Measurements from ENCODE around the gene ADCY1. TPM values are rescaled to one million over a fixed set of nuclear protein-coding genes. Genes with fewer than 3 reads are reported as not detected.

Gene ADCY1
- total RNA-seq, 1 donor from 2014 or later = 9.8 TPM

DNA sequence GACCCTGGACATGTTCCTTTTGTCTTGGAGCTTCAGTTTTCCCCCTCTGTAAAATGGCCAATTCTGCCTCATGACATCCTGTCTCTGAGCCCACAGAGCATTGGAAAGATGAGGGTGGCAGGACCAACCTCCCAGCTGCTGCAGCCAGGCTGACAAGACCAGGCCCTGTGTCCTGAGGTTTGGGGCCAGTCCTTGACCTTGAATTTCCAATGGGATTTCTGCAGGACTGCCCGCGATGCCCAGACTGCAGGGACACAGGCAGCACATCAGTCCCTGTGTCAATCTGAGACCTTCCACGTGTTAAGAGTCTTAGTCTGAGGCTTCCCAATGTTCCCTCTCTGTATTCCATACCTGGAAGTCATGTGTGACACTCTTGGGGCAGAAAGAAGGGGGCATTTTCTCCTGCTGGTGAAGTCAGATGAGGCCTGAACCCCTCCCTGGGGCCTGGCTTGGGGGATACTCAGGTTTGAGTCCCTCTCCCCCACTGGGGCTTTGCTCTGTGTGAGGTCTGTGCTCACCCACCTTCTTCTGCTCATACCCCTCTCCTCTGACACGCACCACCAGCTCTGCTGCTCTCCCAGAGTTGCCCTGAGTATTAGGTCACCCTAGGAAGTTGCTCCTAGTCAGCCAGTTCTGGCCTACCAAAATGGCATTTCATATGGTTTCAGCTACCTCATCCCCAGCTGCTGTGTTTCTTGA, 79.2 kb downstream of the ADCY1 start:
- DNase-seq = no peak

DNA sequence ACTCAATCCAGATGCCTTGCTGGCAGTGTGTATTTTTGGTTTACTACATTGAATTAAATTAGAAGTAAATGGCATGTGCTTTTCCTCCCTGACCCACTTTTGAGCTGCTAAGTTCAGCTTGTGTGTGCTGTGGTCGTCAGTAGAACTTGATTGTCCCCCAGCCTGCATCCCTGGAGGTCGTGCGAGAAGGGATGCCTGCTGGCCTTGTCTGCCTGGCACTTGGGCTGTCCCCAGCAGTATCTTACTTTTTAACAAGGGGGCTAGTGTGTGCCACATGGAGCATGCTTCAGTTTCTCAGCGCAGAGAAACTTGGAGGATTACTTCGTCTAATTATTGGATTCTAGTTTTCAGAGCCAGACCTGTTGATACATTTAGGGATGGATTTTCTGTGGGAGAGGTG, 80.2 kb downstream of the ADCY1 start:
- DNase-seq = no peak

DNA sequence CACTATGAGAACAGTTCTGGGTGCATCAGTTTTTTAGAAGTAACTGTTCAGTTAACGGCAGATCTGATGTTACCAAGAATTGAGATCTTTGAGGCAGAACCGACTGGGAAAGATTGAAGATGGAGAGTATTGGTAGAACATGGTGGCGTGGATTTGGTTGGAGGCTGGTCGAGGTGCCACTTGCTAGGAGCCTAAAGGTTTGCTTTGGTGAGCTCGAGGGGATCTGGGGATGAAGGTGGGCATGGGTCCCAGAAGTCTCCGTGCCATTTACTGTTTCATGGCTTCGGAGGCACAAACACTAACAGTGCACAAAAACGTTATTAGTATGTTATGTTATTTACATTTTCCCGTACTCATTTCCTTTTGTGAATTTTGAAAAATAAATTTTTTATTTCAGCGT, 81.4 kb downstream of the ADCY1 start:
- no peak for DNase-seq

DNA sequence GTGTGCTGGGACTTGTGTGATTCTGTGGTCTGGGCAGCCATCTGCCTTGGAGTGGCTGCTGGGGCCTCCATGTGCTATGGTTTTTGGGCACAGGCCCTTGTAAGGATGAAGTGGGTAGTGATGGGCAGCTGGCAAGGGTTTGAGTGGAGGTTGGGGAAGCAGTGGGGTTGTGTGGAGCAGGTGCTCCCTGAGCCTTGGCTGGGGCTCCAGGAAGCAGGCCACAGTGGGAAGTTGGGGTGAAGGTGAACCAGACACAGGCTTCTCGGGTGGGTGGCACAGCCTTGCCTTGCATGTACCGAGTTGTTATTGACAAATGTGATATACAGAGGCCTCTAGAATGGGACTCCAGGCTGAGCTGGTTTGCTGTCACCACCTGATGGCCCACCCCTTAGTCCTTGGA, 82.3 kb downstream of the ADCY1 start:
- no peak for DNase-seq

DNA sequence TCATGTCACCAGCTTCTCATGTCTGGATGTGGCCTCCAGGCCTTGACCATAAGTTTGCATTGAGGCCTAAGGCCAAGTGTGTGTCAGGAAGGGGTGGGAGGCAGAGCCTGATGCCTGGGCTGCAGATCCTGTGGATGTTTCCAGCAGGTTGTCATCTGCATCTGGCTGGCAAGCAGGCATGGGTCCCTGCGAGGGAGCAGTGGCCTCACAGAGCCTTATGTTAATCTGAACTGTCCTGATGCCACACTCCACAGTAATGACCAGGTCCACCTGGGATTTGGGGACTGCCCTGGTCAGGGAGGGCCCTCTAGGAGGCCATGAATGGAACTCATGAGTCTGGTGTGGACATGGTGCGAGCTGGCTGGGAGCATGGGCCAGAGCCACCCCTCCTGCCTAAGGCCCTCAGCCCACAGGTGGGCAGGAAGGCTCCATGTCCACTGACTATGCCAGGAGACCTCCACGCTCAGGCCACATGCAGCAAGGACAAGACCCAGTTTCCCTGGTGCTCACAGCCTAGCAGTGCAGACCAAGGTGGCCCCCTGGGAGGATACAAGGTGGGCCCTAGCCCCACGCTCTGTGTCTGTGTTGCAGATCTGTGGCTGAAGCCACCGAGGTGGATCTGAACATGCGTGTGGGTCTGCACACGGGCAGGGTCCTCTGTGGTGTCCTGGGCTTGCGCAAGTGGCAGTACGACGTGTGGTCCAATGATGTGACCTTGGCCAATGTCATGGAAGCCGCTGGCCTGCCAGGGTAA, 83.1 kb downstream of the ADCY1 start:
- DNase-seq = no peak

DNA sequence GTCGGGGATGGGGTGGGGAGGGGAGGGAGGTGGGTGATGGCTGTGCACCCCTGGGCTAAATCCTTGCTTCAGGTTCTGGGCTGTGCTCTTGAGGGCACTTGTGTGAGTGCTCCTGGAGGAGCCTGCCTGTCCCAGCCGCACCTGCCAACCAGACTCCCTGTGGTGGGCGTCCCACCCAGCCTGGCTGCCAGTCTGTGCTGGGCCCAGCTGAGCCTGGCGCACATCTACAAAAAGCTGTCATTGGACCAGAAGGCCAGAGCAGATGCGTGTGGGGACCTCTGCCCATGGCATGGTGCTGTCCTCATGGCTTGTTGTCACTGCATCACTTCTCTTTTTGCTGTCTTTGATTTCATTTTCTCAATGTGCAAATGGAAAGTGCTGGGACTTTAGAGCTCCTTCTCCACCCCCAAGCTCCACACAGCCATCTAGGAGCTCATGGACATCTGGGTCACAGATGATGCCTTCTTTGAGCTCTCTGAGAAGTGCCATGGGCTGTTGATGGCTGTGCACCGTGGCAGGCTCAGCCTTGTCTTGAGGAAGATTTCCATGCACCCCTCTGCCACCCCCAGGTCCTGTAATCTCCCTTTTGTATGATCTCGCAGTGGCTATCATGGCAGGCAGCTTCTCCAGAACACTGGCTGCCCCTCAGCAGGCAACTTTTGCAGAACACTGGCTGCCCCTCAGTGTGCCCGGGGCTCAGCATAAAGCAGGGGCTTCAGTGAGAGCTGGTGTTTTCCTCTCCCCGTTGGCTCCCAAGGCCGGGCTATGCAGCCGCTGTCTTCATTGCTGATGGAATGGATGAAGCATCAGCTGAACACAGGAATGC, 83.9 kb downstream of the ADCY1 start:
- DNase-seq = no peak

DNA sequence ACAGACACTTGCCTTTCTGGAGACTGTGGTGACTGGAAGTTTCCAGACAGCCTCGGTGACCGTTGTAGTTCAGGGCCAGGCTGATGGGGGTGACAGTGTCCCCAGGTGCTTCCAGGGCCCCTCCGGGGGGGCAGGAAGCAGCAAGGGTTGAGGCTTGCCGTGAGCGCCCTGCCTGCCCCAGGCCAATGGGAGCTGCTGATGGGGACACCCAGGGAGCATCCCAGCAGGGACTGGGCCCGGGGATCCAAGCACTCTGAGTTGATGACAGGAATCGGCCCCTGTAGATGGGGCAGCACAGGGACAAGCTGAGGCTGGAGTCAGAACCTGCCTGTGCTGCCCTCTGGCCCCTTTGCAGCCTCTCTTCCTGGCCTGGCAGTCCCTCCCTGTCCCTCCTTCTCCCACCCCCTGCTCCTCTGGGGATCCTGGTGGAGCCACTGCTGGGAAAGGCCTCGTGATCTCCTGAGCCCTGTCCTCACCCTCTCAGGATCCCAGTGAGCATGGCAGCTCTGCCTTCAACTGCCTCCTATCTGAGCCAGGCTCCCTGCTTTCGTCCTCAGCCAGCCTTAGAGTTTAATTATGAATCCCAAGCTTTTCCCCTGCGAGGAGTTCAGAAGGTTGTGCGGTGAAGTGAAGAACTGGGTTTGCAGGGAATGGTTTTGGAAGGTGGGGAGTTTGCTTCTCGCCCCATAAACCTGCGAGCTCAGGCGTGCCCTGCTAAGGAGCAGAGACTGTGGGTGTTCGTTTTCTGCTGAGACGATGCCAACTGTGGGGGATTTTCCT, 84.7 kb downstream of the ADCY1 start:
- DNase-seq = no peak

DNA sequence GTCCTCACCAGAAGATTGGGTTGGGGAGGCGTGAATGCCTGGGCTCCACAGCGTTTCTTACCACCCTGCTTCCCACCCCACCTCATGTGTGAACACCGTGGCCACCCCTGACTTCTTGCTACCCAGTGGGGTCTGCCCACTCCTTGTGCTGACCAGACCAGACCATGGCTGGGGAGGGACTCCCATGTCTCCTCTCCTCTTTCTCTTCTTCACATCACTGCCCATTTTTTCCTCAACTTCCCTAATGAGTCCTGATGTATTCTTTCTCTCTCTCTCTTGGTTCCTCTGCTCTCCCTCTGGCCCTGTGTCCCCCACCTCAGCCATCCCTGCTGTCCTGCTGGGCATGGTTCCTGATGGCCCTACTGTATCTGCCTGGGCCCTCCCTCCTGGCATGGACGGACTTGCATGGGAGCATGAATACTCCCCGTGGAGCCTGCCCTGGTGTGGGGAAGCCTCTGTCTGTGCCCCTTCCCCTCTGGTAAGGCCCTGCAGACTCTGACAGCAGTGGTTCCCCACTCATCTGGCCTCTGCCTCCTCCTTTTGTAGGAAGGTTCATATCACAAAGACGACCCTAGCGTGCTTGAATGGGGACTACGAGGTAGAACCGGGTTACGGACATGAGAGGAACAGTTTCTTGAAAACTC, 85.5 kb downstream of the ADCY1 start:
- DNase-seq = no peak

DNA sequence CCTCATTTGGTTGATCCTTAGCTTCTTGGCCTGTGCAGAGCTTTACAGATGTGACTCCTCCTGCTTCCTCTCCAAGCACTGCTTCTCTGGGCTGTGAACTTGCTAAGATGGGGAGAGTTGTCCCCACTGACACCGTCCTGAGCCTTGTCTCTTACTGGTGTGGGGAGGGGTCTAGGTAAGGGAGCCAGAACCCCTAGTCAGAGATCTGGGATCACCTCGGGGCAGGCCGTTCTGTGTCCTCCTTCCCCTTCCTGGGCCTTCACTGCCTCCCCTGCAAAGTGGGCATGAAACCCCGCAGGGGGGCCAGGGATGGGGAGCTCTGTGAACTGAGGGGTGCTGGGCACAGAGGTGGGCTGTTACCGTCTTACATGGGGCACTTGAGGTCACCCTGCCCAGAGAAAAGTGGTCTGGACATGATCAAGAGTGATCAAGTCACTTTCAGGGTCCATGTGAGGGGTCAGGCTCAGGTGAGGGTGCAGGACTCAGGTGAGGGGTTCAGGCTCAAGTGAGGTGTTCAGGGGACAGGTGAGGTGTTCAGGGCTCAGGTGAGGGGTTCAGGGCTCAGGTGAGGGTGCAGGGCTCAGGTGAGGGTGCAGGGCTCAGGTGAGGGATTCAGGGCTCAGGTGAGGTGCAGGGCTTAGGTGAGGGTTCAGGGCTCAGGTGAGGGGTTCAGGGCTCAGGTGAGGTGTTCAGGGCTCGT, 86.2 kb downstream of the ADCY1 start:
- DNase-seq = no peak

DNA sequence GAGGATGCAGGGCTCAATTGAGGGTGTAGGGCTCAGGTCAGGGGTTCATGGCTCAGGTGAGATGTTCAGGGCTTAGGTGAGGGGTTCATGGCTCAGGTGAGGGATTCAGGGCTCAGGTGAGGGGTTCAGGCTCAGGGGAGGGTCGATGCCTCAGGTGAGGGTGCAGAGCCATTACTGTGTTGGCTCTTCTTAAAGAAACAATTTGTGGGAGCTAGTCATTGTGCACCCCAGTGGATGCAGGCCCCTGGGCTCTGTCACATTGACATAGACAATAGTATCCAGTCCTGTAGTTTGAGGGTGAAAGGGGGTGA, 86.7 kb downstream of the ADCY1 start:
- DNase-seq = no peak

DNA sequence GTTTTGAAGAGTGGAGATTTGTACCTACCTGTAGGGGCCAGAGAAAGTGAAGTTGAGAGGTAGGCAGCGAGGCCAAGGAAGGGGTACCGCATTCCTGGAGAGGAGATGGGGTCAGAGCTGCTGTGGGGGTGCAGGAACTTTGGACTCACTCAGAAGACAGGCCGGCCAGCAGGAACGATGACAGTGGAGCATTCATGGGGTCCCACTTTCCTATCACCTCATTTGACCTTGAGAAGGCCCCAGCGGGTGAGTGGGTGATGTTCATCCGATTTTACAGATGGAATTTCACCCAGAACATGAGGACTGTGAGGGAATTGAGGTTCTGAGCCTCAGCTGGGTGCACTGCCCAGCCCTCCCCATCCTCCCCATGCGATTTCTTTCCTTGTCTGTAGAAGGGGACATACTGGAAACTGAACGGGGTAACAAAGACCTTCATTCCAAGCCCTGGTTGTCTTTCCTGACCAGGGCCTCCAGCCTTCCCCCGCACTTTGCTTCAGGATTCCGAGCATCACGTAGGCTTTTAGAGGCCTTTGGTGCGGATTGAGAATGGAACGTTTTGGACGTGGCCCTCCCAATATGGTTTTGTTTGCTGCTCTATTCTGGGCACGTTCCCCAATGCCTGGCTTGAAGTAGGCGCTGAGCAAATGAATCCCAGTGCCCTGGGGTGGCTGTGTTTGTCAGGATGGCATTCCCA, 87.3 kb downstream of the ADCY1 start:
- no peak for DNase-seq

DNA sequence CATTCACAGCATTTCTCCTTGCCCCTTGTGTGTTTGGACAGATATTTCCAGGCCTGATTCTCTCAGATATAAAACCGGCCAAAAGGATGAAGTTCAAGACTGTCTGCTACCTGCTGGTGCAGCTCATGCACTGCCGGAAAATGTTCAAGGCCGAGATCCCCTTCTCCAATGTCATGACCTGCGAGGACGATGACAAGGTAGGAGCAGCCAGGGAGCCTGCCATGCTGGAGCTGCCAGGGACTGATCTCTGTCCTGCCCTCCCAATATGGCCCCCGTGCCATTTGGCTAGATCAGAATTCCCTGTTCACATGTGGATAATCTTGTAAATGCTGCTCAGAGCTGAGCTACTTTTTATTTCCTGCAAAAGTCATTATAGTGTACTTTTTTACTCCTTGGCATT, 87.8 kb downstream of the ADCY1 start:
- DNase-seq = no peak

DNA sequence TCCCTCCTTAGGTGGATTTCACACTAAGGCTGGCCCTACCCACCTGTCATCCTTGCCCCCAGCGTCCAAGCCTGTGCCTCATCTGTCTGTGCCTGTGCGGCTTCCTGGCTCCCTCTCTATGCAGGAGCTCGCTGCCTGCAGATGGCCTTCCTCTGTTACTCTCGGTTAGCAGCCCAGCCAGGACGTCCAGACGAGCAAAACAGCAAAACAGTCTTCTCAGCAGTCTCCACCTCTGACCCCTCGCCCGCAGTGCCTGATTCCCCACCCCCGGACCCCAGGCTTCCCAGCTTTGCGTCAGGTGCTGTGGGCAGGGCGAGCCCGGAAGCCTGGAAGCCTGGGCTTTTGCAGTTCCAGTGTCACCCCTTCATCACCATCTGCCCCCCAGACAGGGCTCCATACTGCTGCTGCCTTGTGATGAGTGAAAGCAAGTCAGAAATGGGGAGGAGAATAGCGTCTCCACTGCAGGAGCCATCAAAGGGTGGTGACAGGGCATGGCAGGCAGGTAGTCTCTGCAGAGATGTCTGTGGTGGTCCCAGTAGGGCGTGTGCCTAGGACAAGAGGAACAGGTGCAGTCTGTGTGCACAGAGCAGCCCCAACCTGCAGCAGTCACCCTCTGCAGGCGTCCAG, 88.5 kb downstream of the ADCY1 start:
- DNase-seq = peak; percentile 3

DNA sequence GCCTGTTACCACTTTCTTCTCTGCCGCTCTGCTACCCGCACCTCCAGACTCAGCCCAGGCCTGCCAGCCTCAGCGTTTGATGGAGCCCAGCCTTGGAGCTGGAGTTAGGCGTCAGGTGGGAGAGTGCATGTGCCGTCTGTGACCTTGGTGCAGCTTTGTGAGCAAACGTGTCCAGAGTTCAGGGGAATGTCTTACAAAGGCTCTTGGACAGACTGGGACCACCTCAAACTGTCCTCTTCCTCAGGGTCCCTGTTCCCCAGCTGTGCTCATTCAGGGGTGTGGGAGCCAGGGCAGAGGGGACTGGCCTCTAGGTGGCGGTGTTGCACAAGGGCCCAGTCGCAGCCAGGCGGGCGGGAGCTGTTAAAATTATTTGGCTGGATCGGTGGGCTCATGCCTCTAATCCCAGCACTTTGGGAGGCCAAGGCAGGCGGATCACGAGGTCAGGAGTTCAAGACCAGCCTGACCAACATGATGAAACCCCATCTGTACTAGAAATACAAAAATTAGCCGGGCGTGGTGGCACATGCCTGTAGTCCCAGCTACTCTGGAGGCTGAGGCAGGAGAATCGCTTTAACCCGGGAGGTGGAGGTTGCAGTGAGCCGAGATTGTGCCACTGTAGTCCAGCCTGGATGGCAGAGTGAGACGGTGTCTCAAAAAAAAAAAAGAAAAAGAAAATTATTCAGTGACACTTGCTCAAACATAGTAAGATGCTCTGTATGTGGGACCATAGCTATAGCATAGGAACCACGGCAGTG, 89.2 kb downstream of the ADCY1 start:
- no peak for DNase-seq

DNA sequence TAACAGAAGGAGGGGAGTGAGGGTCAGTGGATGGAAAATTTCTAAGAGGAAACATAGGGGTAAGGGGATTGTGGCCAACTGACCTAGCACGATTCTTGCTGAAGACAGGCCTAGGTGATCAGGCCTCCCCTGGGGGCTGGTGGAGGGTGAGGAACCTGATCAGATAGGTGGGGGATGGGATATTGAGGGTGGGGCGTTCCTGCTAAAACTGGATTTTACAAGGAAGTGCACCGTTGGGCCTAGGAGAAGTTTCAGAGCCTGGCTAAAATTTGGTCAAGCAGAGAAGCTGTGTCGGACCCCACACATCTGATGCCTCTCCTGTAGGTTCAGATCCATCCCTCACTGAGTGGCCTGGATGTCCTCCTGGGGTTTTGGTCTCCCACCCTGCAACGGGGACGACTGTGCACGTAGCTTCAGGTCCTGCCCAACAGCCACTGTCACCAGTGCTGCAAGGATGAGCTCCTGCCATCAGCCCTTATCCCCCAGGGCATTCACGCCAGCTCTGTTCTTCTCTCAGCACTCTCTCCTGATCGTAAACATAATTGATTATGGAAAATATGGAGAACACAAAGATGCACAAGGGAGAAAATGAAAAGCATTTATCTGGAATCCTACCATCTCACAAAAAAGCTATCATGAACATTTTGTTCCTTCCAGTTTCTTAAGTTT, 89.9 kb downstream of the ADCY1 start:
- DNase-seq = no peak

DNA sequence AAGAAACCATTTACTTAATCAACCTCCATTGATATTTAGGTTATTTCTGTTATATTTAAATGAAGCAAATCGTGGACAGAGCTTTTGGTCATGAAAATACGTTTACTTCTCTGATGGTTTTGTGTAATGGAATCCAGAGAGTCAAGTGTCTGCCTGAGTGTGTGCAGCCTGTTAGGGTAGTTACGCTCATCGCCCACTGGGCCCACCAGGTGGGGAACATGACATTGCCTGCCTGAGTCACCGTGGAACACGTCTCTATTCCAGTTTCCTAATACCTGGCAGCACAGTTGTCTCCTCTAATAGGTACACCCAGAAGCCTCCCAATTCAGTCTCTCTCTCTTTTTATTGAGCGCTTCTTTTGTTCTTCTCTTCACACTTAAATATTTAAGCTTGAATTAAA, 91.0 kb downstream of the ADCY1 start:
- no peak for DNase-seq

DNA sequence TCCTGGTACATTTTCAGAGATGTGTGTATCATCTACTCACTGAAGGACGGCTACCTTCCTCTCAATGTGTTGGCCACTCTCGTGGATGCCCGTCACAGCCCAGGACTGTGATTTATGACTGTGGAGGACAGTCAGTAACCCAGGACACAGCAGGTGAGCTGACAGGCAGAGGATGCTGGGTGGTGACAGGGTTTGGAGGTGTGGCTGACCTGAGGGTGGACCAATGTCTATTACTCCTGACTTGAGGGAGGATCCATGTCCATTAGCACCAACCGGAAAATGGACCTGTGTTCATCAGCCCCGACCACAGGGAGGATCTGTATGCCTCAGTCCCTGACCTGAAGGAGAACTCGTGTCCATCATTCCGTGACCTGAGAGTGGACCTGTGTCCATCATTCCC, 96.1 kb downstream of the ADCY1 start:
- DNase-seq = no peak

DNA sequence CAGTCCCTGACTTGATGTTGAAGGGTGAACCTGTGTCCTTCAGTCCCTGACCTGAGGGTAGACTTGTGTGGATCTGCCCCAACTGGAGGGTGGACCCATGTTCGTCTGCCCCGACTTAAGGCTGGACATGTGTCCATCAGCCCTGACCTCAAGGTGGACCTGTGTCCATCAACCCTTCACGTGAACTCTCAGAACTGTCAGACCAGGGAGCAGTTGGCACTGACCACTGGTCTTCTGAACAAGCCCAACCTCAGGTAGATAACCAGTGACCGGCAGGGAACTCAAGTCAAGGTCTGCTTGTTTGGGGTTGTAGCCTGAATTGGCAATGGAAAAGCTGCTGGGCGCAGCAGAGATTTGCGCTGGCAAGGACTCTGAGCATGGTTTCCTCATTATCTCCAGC, 96.5 kb downstream of the ADCY1 start:
- DNase-seq = no peak

DNA sequence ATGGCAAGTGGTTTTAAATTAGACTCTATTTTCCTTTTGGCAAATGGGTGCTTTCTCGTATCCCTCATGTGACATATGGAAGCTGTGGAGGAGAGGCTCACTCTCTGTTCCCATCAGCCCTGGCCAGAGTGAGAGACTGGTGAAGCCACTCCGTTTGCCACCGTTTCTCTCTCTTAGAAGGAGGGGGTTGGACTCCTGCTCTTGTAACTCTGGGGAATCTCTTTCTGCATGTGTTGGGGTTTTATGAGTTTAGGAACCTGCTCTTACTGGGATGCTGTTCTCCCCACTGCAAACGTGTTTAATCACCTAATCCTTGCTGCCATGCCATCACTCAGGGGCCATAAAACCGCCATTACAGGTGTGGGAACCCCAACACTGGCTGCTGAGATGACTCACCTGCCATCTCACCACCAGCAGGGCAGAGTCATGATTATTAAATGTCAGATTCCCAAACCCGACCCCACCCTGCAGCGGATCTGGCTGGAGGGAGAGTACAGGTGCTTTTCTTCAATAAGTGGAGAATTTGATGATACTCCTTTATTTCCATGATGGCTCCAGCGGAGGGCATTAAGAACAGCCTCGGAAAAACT, 103.2 kb downstream of the ADCY1 start:
- DNase-seq = no peak
